Measurements from ENCODE around the gene NR3C2. TPM values are rescaled to one million over a fixed set of nuclear protein-coding genes. Genes with fewer than 3 reads are reported as not detected.

NR3C2 gene
- total RNA-seq, 1 experiment from 2014 or later: 14.2 TPM

- no peak for DNase-seq
- Mint-ChIP-seq H3K27ac (ENCODE audit: unreplicated experiment) (no peak overlapping the region), H3K4me1 (ENCODE audit: low read depth, unreplicated experiment) (no peaks in the 10 kb centered on the region), H3K4me3 (ENCODE audit: low read depth, unreplicated experiment) (no peak overlapping the region), H3K9me3 (ENCODE audit: low read depth, unreplicated experiment) (no peaks in the 10 kb centered on the region), H3K27me3 (ENCODE audit: unreplicated experiment) (no peaks in the 10 kb centered on the region), H3K36me3 (ENCODE audit: insufficient read depth, unreplicated experiment) (no peaks in the 10 kb centered on the region)
- intact Hi-C loops (cut with micrococcal nuclease; ENCODE audit: unreplicated experiment): no loop called here
- TF ChIP-seq, protein P1, sequence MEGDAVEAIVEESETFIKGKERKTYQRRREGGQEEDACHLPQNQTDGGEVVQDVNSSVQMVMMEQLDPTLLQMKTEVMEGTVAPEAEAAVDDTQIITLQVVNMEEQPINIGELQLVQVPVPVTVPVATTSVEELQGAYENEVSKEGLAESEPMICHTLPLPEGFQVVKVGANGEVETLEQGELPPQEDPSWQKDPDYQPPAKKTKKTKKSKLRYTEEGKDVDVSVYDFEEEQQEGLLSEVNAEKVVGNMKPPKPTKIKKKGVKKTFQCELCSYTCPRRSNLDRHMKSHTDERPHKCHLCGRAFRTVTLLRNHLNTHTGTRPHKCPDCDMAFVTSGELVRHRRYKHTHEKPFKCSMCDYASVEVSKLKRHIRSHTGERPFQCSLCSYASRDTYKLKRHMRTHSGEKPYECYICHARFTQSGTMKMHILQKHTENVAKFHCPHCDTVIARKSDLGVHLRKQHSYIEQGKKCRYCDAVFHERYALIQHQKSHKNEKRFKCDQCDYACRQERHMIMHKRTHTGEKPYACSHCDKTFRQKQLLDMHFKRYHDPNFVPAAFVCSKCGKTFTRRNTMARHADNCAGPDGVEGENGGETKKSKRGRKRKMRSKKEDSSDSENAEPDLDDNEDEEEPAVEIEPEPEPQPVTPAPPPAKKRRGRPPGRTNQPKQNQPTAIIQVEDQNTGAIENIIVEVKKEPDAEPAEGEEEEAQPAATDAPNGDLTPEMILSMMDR (IDR thresholded peaks at IDR 0.05; ENCODE audit: unreplicated experiment): no peak
- CTCF ChIA-PET: interaction anchor here (0.6 kb wide), 1 partner anchor 551 kb away, joined by 3 read pairs; no protein-coding TSS in a partner anchor
- BruUV-seq (replicated peaks): no TSS peak
These were observed 279.7 kb downstream of the NR3C2 start for GRCh38 chr4:148162519-148162918.

DNA sequence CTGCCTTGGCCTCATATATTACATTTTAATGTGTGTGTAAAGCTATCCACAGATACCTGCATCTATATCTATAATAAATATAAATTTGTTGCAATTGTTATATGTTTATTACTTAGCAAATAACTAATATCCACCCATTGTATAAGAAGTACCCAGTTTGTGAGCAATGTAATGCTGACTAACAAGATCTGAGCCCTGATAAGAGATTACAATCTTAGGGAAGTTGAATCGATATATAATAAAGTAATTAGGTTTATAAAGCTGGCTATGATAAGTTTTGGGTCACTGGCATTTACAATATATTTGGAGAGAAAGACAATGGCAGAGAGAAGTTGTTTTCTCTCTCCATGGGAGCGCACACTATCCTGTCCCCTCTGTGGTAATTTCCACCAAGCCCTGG lies 280.6 kb downstream of the NR3C2 start:
- H3K9me3 Mint-ChIP-seq (ENCODE audit: low read depth, unreplicated experiment): no peaks in the 10 kb centered on the region
- no TSS peak for BruUV-seq (replicated peaks)
- CTCF ChIA-PET: no interaction called here

GRCh38 chr4:148159793-148160192 lies 282.4 kb downstream of the NR3C2 start:
- DNase-seq: no peak
- no TSS peak for BruUV-seq (replicated peaks)

More for the DNA sequence above, 280.6 kb downstream of the NR3C2 start:
- H3K27me3 Mint-ChIP-seq (ENCODE audit: unreplicated experiment): no peaks in the 10 kb centered on the region
- H3K36me3 Mint-ChIP-seq (ENCODE audit: insufficient read depth, unreplicated experiment): no peaks in the 10 kb centered on the region
- H3K4me3 Mint-ChIP-seq (ENCODE audit: low read depth, unreplicated experiment): no peak overlapping the region
- intact Hi-C loops (cut with micrococcal nuclease; ENCODE audit: unreplicated experiment): no loop called here
- TF ChIP-seq, protein P1 (IDR thresholded peaks at IDR 0.05; ENCODE audit: unreplicated experiment): no peak
- H3K4me1 Mint-ChIP-seq (ENCODE audit: low read depth, unreplicated experiment): no peaks in the 10 kb centered on the region
- DNase-seq: no peak
- H3K27ac Mint-ChIP-seq (ENCODE audit: unreplicated experiment): no peak overlapping the region

DNA sequence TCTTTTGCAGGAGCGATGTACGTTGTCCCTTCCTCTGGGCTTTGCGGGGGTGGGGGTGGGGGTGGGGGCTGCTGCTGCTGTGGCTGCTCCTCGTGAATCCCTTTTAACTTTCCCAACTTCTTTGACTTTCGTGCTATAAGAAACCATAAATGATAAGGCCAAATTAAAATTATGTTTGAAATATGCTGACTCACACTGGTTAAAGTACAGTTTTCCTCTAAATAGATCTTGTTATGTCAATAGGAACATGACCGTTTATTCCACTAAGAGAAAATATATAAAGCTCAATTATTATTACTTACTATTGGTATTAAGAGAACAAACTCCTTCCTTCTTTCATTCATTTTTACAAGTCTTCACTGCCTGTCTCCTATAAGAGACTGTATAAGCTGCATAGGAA lies 287.4 kb downstream of the NR3C2 start:
- TF ChIP-seq, protein P1 (IDR thresholded peaks at IDR 0.05; ENCODE audit: unreplicated experiment): no peak
- CTCF ChIA-PET: no interaction called here
- Mint-ChIP-seq H3K36me3 (ENCODE audit: insufficient read depth, unreplicated experiment) (no peaks in the 10 kb centered on the region), H3K4me3 (ENCODE audit: low read depth, unreplicated experiment) (no peak overlapping the region), H3K9me3 (ENCODE audit: low read depth, unreplicated experiment) (no peaks in the 10 kb centered on the region), H3K27ac (ENCODE audit: unreplicated experiment) (no peak overlapping the region), H3K4me1 (ENCODE audit: low read depth, unreplicated experiment) (no peaks in the 10 kb centered on the region), H3K27me3 (ENCODE audit: unreplicated experiment) (no peaks in the 10 kb centered on the region)
- BruUV-seq (replicated peaks): no TSS peak
- intact Hi-C loops (cut with micrococcal nuclease; ENCODE audit: unreplicated experiment): no loop called here
- DNase-seq: no peak

More at GRCh38 chr4:148159793-148160192, 282.4 kb downstream of the NR3C2 start:
- Mint-ChIP-seq H3K27me3 (ENCODE audit: unreplicated experiment) (no peaks in the 10 kb centered on the region), H3K4me1 (ENCODE audit: low read depth, unreplicated experiment) (no peaks in the 10 kb centered on the region), H3K36me3 (ENCODE audit: insufficient read depth, unreplicated experiment) (no peaks in the 10 kb centered on the region), H3K9me3 (ENCODE audit: low read depth, unreplicated experiment) (no peaks in the 10 kb centered on the region), H3K4me3 (ENCODE audit: low read depth, unreplicated experiment) (no peak overlapping the region), H3K27ac (ENCODE audit: unreplicated experiment) (no peak overlapping the region)
- intact Hi-C loops (cut with micrococcal nuclease; ENCODE audit: unreplicated experiment): no loop called here
- CTCF ChIA-PET: no interaction called here
- TF ChIP-seq, protein P1 (IDR thresholded peaks at IDR 0.05; ENCODE audit: unreplicated experiment): no peak
